D721Med (cell line): ENCODE results near the gene ATP1A2.

ENCODE experiments used
- DNase-seq: peaks from one replicate; pipeline ENCODE4 v3.0.0; 2011; ENCODE audit warnings: low spot score; ENCODE audit not compliant: insufficient read length
- FAIRE-seq: peaks from 2 replicates; lab custom pipeline; 2011; peaks lifted over from hg19 to GRCh38; lab: Jason Lieb, UNC
- CTCF ChIP-seq: IDR thresholded peaks from 2 replicates; pipeline ENCODE4 v1.5.1; 2012; ENCODE audit warnings: mild to moderate bottlenecking, control low read depth; ENCODE audit not compliant: insufficient read depth; ENCODE audit errors: missing control alignments

The ATP1A2 gene

GRCh38 chr1:160131803-160132565 is 16.4 kb downstream of the ATP1A2 start:
- TF ChIP-seq CTCF: no peak
- FAIRE-seq (no peak), DNase-seq (no peak)

- FAIRE-seq (no peak), DNase-seq (no peak)
- TF ChIP-seq CTCF: no peak
Observed at GRCh38 chr1:160133990-160134770, 18.6 kb downstream of the ATP1A2 start.

GRCh38 chr1:160134791-160135572 is 19.4 kb downstream of the ATP1A2 start:
- no peak for TF ChIP-seq CTCF
- DNase-seq: no peak
- no peak for FAIRE-seq

- TF ChIP-seq CTCF: no peak
- DNase-seq: no peak
- FAIRE-seq: no peak
Observed at GRCh38 chr1:160136121-160136925, 20.8 kb downstream of the ATP1A2 start.

GRCh38 chr1:160136926-160137200 is 21.3 kb downstream of the ATP1A2 start:
- no peak for TF ChIP-seq CTCF
- no peak for DNase-seq
- no peak for FAIRE-seq

GRCh38 chr1:160137216-160137862 is 21.8 kb downstream of the ATP1A2 start:
- no peak for FAIRE-seq
- DNase-seq: no peak
- TF ChIP-seq CTCF: no peak
